ENCODE data around the gene CAMSAP3. TPM values are rescaled to one million over a fixed set of nuclear protein-coding genes. Genes with fewer than 3 reads are reported as not detected.

Gene CAMSAP3
- total RNA-seq, 1 donor from 2014 or later = not detected

Small RNA genes within 50 kb of the gene (microRNA-seq; reads per million reads assigned to microRNA genes)
- gene MIR6792 = not detected

Other genes starting within 250 kb of the CAMSAP3 start
- gene ARHGEF18, start 246.9 kb upstream of the CAMSAP3 start, total RNA-seq = 25.7 TPM
- 4.7 TPM for gene PEX11G, start 106.8 kb upstream of the CAMSAP3 start, total RNA-seq
- gene ZNF358, start 79.8 kb upstream of the CAMSAP3 start, total RNA-seq = 47.6 TPM
- gene MCOLN1, start 73.2 kb upstream of the CAMSAP3 start, total RNA-seq = 35.3 TPM
- gene PNPLA6, start 60.1 kb upstream of the CAMSAP3 start, total RNA-seq = 133 TPM
- 34.0 TPM for gene XAB2, start 33.7 kb downstream of the CAMSAP3 start, total RNA-seq
- gene PET100, start 33.9 kb downstream of the CAMSAP3 start, total RNA-seq = 95.1 TPM
- not detected for gene PCP2, start 37.9 kb downstream of the CAMSAP3 start, total RNA-seq
- 30.1 TPM for gene STXBP2, start 41.2 kb downstream of the CAMSAP3 start, total RNA-seq
- 1.1 TPM for gene RETN, start 73.2 kb downstream of the CAMSAP3 start, total RNA-seq
- gene MCEMP1, start 81.2 kb downstream of the CAMSAP3 start, total RNA-seq = 2.6 TPM
- 58.0 TPM for gene TRAPPC5, start 85.0 kb downstream of the CAMSAP3 start, total RNA-seq
- 3.7 TPM for gene FCER2, start 106.3 kb downstream of the CAMSAP3 start, total RNA-seq
- 2.8 TPM for gene CLEC4G, start 136.2 kb downstream of the CAMSAP3 start, total RNA-seq
- 20.1 TPM for gene CD209, start 151.7 kb downstream of the CAMSAP3 start, total RNA-seq
- not detected for gene CLEC4M, start 167.4 kb downstream of the CAMSAP3 start, total RNA-seq
- gene EVI5L, start 234.4 kb downstream of the CAMSAP3 start, total RNA-seq = 14.2 TPM

Data from sciatic nerve (tissue), 1 donor.